HG03571 (cell line): ENCODE measurements around the gene ILKAP.
A peak's percentile ranks its signal among the peaks of the same experiment; 100 is the strongest.

Source experiments
- ATAC-seq: cut with Tn5 transposase; IDR thresholded peaks from one replicate; pipeline ENCODE4 v1.9.1; 2021; ENCODE audit not compliant: unreplicated experiment

Gene ILKAP

DNA sequence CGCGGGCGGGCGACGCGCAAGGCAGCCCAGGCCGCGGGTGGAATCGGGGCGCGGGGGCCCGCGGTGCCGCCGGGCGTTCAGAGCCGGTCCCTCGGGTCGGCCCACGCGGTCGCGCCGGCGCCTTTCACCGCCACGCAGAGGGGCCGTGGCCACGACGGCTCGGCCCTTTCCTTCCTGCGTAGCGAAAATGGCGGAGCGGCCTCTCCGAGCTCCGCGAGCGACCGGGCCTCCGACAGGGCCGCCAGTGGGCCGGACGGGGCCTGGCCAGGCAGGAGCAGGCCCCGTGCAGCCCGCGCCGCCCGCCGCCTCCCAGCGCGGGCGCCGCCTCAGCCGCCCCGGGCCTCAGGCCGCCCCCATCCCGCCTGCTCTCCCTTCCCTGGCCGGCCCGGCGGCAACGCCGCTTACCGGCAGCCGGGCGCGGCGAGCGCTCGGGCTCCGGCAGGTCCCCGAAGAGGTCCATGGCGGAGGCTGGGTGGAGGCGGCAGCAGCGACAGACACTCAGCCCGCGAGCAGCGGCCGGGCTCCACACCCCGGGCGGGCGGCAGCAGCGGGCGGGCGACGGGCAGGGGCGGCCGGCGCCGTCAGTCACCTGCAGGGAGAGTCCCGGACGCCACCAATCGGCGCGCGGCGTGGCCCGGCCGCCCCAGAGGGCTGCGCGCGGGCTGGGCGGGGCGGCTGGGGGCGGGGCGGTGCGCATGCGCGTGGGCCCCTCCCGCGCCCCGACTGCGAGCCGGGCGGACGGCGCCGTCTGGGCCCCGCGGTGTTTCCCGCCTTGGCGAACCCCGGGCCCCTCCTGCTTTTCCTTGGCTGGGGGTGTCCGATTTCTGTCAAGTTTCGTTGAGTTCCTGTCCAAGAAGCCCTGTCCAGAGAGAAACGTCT lies at the start of gene ILKAP:
ILKAP (minus strand) TSS at position 602 of the 879 bp plus-strand sequence; CDS start at position 460, 142 bp downstream.
- ATAC-seq = peak; percentile 94

- ATAC-seq = no peak
Measured at GRCh38 chr2:238252766-238253630, 49.5 kb upstream of the ILKAP start.

DNA sequence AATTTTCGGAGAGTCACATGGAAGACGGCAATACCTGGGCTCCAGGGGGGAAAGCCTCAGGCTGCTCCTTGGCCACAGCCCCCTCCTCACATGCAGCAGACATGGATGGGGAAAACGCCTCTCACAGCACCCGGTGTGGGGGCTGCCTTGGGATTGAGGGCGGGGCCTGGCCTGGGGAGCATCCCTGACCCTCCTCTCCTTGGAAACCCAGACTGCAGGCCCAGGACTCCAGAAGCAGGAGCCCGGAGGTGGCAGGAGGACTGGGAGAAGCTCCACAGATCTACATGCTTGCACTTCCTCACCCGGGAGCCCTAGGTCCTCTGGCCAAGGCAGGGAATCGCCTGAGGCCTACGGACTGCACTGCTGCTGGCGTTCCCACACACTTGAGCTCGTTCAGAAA lies 48.5 kb upstream of the ILKAP start:
- ATAC-seq = no peak

DNA sequence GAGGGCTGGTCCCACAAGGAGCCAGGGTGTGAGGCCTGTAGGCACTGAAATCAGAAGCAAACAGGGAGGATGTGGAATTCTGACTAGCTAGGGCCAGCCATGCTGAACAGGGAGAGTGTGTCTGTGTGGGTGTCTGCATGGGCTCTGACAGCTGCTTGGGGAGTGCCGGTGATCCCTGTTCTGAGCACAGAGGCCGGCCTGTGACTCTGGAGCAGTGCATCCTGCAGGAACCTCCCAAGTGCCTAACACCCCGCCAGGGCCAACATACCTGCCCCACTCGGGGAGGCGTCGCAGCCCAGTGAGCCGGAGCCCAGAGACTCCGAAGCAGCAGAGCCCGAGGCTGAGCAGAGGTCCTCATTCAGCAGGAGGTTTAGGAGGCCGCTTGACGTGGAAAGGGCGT lies 47.8 kb upstream of the ILKAP start:
- ATAC-seq = no peak

DNA sequence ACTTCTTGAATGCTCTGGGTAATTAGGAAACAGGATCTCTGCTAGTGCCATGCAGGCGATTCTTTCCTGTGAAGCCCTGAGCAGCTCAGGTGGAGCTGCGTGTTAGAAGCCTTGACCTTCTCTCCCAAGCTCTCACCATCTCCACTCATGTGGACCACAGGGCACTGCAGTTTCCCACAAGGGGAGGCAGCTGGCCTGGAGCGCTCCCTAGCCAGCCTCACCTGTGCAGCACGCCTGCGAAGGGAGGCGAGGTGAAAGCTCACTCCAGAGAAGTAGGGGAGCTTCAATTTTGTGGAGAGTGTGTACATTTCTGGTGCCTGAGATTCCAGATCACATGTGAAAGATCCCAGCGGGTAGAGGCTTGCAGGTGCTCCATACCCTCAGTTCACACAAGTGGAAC lies 47.4 kb upstream of the ILKAP start:
- ATAC-seq = no peak

- no peak for ATAC-seq
Measured at GRCh38 chr2:238247841-238248453, 44.5 kb upstream of the ILKAP start.

DNA sequence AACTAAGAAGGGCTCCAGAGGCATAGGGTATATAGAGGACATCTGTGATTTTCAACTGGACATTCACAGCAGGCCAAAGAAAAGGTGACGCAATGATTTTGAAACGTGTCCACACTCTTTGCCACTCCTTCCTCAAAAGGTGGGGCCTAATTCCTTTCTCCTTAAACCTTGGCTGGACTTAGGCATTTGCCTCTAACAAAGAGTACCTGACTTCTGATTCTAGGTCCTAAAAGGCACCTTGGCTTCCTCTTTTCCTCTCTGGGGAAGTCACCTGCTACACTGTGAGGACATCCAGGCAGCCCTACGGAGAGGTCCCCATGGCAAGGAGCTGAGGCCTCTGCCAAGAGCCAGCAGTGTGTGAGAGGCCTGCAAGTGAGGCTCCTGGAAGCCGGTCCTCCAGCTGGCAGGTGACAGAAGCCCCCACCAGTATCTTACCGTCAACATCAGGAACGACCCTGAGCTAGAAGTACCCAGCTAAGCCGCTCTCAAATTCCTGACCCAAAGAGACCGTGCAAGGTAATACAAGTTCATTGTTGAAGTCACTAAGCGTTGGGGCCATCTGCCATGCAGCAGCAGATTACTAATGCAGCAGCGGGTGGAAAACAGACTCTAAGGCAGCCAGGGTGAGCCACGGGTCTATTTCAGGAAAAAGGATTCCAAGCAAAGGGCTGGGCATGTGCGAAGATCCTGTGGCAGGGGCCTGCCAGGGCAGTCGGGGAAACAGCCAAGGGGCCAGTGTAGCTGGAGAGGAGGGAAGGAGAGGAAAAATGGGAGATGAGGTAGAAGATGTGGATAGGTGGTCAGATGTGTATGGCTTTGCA lies 43.7 kb upstream of the ILKAP start:
- ATAC-seq = no peak

GRCh38 chr2:238244151-238244550 lies 40.7 kb upstream of the ILKAP start:
- no peak for ATAC-seq

DNA sequence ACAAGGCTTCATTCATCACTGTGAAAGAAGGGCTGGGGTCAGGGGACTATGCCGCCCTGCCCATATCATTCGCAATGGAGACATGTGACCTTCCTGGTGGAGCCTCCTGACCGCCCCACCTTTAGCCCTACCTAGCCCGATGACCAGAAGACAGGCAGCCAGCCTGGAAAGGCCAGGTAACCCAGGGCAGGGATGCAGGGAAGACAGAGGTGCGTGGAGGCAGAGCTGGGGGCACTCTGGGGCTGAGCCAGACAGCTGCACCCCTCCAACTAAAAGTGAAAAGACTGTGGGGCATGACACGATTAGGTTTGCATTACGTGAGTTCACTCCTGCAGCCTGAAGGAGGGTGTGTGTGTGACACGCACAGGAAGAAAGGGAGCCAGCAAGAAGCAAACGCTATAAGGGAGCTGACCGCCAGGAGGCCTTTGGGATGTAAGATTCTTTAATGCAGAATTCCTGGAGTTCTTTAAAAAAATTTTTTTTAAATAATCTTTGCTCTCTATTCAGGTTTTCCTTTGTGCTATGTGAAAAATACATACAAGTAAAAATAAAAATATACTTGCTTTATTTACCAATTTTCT lies 40.1 kb upstream of the ILKAP start:
- no peak for ATAC-seq

GRCh38 chr2:238242731-238243495 lies 39.4 kb upstream of the ILKAP start:
- no peak for ATAC-seq

DNA sequence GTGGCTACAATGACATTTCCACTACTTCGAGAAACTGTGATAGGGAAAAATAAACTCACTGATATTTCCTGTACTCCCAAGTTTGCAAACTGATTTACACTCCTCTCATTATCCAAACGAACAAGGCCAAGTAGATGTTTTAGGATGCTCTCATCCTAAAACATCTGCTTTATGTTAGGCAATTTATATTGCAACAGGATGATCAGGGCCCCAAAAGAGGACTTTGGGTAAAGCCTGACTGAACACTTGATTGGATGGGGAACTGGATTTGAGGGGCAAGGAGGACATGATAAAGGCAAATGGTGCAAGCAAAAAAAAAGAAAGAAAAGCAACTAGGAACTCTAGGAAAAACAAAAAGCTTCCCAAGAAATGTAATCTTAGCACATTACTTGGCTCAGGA lies 38.5 kb upstream of the ILKAP start:
- ATAC-seq = no peak

DNA sequence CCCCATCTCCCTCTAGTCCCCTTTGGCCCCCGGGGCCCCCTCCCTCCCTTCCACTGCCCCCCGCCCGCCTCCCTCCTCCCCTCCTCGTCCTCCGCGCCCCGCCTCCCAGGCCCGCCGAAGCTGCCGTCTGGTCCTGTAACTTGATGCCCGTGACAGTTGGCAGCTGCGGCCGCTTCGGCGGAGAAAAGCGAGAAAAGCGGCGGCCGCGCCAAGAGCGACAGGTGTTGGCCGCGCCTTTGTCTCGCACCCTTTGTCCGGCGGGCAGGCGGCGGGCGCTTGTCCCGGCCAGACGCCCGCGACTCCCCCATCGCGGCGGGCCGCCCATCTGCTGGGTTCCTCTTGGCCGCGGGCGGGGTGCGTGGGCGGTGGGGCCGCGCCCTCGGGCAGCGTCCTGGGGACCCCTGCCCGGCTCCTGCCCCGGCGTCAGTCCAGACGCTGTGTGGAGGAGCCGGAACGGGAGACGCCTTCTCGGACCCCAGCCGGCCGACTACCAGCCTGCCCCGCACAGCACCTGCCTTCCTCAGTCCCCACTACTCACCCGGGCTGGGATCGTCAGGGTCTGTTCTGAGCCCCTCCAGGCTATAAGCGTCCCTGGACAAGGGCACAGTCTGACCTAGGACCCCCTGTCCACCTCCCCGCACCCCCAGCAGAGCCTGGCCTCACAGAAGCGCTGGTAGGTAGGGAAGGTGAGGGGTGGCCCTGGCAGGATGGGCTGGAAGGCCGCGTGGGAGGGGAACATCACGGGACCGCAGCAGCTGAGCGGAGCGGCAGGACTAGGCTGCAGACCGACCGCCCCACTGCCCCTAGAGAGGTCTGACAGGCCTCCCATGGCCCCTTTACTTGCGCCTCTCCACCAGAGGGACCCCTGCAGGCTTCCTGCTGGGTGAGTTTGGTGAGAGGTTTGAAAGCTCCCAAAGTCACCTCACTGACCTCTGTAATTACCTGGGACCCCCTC lies 37.5 kb upstream of the ILKAP start:
- no peak for ATAC-seq

DNA sequence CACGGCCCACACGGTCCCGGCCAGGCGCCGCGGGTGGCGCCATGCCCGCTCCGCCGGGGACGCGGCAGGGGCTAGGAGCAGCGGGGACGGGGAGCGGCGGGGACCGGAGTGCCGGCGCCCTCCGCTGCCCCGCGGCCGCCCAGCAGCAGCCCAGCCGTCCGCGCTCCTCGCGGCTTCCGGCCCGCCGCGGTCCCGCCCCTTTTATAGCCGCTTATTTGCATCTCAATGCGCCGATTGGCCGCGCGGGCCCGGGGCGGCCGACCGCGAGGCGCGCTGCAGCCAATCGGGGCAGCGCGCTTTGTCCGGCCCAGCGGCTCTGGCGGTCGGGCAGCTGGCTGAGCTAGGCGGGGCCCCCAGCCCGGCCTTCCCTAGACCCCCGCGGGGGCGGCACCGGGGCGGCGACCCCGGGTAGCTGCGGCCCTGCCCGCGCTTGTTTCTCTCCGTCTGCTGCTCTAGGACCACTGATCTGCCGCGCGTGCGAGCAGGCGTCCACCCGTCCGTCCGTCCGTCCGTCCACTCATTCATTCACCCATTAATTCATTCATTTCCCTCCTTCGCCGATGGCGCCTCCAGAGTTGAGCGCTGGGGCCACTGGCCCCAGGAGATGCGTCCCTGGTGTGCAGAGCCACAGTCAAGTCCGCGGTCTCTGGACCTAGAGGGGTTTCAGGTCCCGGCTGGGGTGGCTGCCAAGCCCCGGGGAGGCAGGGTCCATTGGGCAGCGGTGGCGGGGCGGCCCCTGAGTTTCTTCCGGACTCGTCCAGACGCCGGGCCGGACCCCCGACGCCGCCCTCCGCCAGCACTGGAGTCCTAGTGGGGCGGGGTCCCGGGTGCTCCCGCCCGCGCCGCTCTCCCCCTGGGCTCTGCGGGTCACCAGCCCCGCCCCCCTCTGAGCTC lies 36.6 kb upstream of the ILKAP start, which contains the start of gene HES6:
HES6 (minus strand) TSS at position 176 of the 894 bp plus-strand sequence; CDS start at position 43, 133 bp downstream.
- ATAC-seq = peak; percentile 83

- ATAC-seq = no peak
Measured at GRCh38 chr2:238239543-238239862, 36.0 kb upstream of the ILKAP start.

GRCh38 chr2:238238766-238239542 lies 35.5 kb upstream of the ILKAP start:
- no peak for ATAC-seq

GRCh38 chr2:238238311-238238765 lies 34.8 kb upstream of the ILKAP start:
- ATAC-seq = no peak
